HG02798 (cell line): Measurements from ENCODE around the gene CYP51A1.
"Not testable (repeated sequence)": the region's sequence is repeated elsewhere in the genome, so short reads cannot be mapped to it uniquely, and the experiment has no call there.

Experiments
- ATAC-seq: cut with Tn5 transposase; IDR thresholded peaks from one replicate; pipeline ENCODE4 v1.9.1; 2021; ENCODE audit warnings: mild to moderate bottlenecking; ENCODE audit not compliant: unreplicated experiment, poor library complexity

The CYP51A1 gene

GRCh38 chr7:92131764-92132330 is 2.4 kb downstream of the CYP51A1 start:
- no peak for ATAC-seq

DNA sequence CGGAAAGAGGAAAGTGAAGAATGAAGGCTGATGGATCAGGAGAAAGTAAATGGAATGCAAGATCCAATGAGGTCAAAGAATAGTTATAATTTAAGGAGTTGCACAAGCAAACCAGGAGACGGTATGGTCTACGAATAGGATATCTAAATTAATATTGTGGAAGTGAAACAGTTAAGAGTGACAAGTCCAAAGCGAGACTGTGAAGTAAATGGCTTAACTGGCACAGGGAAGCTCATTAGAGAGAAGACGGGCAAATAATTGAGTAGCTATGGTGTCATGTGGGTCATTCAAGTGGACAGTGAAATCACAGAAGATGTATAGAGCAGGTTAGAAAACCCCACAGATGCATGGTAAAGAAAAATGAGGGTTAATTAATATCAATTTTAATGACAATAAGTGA is 3.2 kb downstream of the CYP51A1 start:
- no peak for ATAC-seq

GRCh38 chr7:92121681-92122080 is 12.6 kb downstream of the CYP51A1 start:
- no peak for ATAC-seq

GRCh38 chr7:92119213-92119759 is 15.0 kb downstream of the CYP51A1 start:
- ATAC-seq: no peak

GRCh38 chr7:92116949-92117348 is 17.3 kb downstream of the CYP51A1 start:
- no peak for ATAC-seq

- no peak for ATAC-seq
These were observed 18.5 kb downstream of the CYP51A1 start for GRCh38 chr7:92115821-92116220.

- ATAC-seq: no peak
These were observed 23.4 kb downstream of the CYP51A1 start for GRCh38 chr7:92110857-92111256.

DNA sequence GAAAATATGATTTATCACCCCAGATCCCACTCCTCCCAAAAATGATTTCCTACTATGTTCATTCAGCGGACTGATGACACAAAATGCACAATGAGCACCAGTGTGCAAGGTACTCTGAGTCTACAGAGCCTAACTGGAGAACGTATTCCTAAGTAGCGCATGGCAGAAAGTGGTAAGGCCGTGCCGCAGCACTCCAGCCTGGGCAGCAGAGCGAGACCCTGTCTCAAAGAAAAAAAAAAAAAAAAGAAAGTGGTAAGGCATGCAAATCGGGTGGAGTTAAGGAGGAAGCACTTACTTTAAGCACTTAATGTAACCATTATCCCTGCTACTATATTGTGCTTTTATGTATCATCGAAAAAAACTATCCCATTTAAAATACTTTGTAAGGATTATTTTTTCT is 25.5 kb downstream of the CYP51A1 start:
- no peak for ATAC-seq

DNA sequence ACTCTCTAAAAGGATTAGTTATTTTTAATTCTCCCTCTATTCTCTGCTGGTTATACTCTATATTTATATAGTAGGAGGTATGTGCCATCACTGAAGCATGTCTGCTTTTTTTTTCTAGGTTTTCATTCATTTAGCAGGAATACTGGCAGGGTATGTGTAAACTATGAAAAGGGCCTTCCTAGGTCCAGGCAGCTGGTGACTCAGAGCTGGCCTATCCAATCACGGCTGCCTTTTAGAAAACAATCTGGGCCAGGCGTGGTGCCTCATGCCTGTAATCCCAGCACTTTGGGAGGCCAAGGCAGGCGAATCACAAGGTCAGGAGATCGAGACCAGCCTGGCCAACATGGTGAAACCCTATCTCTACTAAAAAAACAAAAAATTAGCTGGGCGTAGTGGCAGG is 31.4 kb downstream of the CYP51A1 start:
- not testable (repeated sequence) for ATAC-seq

- no peak for ATAC-seq
These were observed 33.7 kb downstream of the CYP51A1 start for GRCh38 chr7:92100534-92100933.

DNA sequence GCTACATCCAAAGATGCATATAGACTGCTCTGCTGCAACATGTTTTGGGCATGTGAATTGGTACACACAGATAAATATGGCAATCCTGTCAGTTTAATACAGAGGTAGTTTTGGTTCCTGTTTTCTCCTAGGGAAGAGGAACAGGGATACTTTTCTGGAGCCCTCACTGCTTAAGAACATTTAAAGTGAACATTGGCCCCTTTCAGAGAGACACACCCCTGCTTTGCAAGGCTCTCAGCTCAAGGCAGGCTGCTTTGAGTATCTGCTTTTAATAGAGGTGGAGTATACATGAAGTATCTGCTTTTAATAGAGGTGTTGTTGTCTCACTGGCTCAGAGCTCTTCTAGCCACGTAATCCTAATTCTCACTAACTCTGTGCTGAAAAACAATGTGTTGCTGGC is 38.9 kb downstream of the CYP51A1 start:
- ATAC-seq: no peak

- no peak for ATAC-seq
These were observed 42.1 kb downstream of the CYP51A1 start for GRCh38 chr7:92092210-92092609.

GRCh38 chr7:92088266-92088665 is 46.0 kb downstream of the CYP51A1 start:
- ATAC-seq: no peak

- not testable (repeated sequence) for ATAC-seq
These were observed 50.4 kb downstream of the CYP51A1 start for GRCh38 chr7:92083922-92084321.

- ATAC-seq: no peak
These were observed 57.8 kb downstream of the CYP51A1 start for GRCh38 chr7:92076509-92076908.

- peak; percentile 82 for ATAC-seq
These were observed 58.7 kb downstream of the CYP51A1 start for GRCh38 chr7:92075455-92076158.

GRCh38 chr7:92072708-92073107 is 61.6 kb downstream of the CYP51A1 start:
- no peak for ATAC-seq

- ATAC-seq: no peak
These were observed 62.2 kb downstream of the CYP51A1 start for GRCh38 chr7:92072121-92072520.

DNA sequence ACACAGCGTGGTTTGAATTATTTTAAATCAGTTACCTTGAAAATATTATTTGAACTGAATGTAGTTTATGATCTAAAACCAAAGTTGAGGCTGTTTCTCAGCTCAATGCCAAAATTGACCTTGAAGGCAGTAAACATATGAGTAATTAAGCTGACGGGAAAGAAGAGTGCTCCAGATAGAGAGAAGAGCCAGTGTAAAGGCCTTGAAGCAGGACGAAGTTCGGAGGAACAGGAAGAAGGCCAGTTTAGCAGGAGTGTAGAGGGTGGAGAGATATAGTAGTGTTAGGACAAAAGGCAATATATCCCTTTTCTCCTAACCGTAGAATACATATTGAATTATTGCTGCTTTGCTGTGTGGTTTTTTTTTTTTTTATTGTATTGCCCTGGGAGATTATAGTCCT is 63.2 kb downstream of the CYP51A1 start:
- no peak for ATAC-seq

GRCh38 chr7:92064438-92065029 is 69.7 kb downstream of the CYP51A1 start:
- ATAC-seq: no peak
